Left lung (tissue), 10 donors: ENCODE measurements around the gene MIB2. TPM values are rescaled to one million over a fixed set of nuclear protein-coding genes. Genes with fewer than 3 reads are reported as not detected.
A peak's percentile ranks its signal among the peaks of the same experiment; 100 is the strongest.

Experiments
- ATAC-seq: fragments of 200-7000 bp; cut with Tn5 transposase; one replicate; pipeline ENCODE4 v1.9.1; 2020; ENCODE audit warnings: moderate library complexity
- DNase-seq, 4 donors: peaks; one replicate each; pipeline ENCODE4 v3.0.0-alpha.2; 2013 to 2020
- H3K27ac ChIP-seq, 2 donors: fragments of 200-600 bp; sonication (generic) in 1 of 2; one replicate each; pipeline versions ENCODE4 v1.5.0 to v1.8.0; 2020 to 2021
- H3K27me3 ChIP-seq, 2 donors: fragments of 200-600 bp; sonication (generic) in 1 of 2; one replicate each; pipeline versions ENCODE4 v1.5.0 to v1.8.0; 2020 to 2021
- H3K36me3 ChIP-seq, 2 donors: fragments of 200-600 bp; sonication (generic) in 1 of 2; one replicate each; pipeline versions ENCODE4 v1.5.0 to v1.8.0; 2020 to 2021
- H3K4me1 ChIP-seq, 2 donors: fragments of 200-600 bp; one replicate each; pipeline ENCODE4 v1.8.0; 2021
- H3K4me3 ChIP-seq, 2 donors: fragments of 200-600 bp; sonication (generic) in 1 of 2; one replicate each; pipeline versions ENCODE4 v1.5.0 to v1.8.0; 2020 to 2021; ENCODE audit warnings: mild to moderate bottlenecking in 1 of 2
- H3K9me3 ChIP-seq, 2 donors: fragments of 200-600 bp; sonication (generic) in 1 of 2; one replicate each; pipeline versions ENCODE4 v1.5.0 to v1.8.0; 2020 to 2021
- intact Hi-C, 2 donors: fragments of 100-400 bp; cut with DNase I; formaldehyde crosslinking; loops; one replicate each; pipeline versions ENCODE4 v1.11.2 to v1.14.2; 2022
- polyA plus RNA-seq, 6 donors: library from polyadenylated mRNA; unstranded; fragments of 120-200 nt; gene quantifications; one replicate each; pipeline ENCODE4 v1.2.1, GENCODE V29; 2013; ENCODE audit not compliant: insufficient read length in 6 of 6
- total RNA-seq, 2 donors: library from RNA; stranded (reverse); fragmentation: NEBNext Ultra II Directional; extraction: Animal tissue kit (Norgen Biotek cat#: 25700); gene quantifications; one replicate each; pipeline ENCODE4 v1.2.1, GENCODE V29; 2021
- TF ChIP-seq, protein P1 (sequence below), 2 donors: fragments of 200-600 bp; sonication (generic) in 1 of 2; IDR thresholded peaks; one replicate each; pipeline versions ENCODE4 v1.5.0 to v1.8.0; 2021; ENCODE audit warnings: antibody characterized with exemption in 2 of 2
- donor health status: DM: no; HTN: yes; CAD: no.
- donor health status: DM: no; HTN: no; CAD: no.

MIB2 gene
- total and polyA plus RNA-seq, 8 donors: 43.2 to 118 (median 61.4) TPM

GRCh38 chr1:1619917-1620361, 4.6 kb downstream of the MIB2 start:
- DNase-seq: peak in 1 of 4 donors; percentile 61
- Histone ChIP-seq H3K27me3 (no peaks in the 10 kb centered on the region), H3K36me3 (peaks cover 0 to 14% of the 10 kb centered on the region in 2 donors), H3K4me1 (peaks cover 9 to 16% of the 10 kb centered on the region in 2 donors), H3K9me3 (no peaks in the 10 kb centered on the region), H3K4me3 (no peak overlapping the region), H3K27ac (no peak overlapping the region)
- intact Hi-C loops: no loop called here
- TF ChIP-seq, protein P1, sequence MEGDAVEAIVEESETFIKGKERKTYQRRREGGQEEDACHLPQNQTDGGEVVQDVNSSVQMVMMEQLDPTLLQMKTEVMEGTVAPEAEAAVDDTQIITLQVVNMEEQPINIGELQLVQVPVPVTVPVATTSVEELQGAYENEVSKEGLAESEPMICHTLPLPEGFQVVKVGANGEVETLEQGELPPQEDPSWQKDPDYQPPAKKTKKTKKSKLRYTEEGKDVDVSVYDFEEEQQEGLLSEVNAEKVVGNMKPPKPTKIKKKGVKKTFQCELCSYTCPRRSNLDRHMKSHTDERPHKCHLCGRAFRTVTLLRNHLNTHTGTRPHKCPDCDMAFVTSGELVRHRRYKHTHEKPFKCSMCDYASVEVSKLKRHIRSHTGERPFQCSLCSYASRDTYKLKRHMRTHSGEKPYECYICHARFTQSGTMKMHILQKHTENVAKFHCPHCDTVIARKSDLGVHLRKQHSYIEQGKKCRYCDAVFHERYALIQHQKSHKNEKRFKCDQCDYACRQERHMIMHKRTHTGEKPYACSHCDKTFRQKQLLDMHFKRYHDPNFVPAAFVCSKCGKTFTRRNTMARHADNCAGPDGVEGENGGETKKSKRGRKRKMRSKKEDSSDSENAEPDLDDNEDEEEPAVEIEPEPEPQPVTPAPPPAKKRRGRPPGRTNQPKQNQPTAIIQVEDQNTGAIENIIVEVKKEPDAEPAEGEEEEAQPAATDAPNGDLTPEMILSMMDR (IDR thresholded peaks at IDR 0.05): no peak
- ATAC-seq: no peak

GRCh38 chr1:1620433-1621139, 5.3 kb downstream of the MIB2 start:
- no peak overlapping the region for H3K27ac ChIP-seq
- TF ChIP-seq, protein P1 (IDR thresholded peaks at IDR 0.05): no peak
- ATAC-seq: no peak
- intact Hi-C loops: no loop called here
- H3K9me3 ChIP-seq: no peaks in the 10 kb centered on the region
- H3K27me3 ChIP-seq: no peaks in the 10 kb centered on the region
- peaks cover 9 to 15% of the 10 kb centered on the region in 2 donors for H3K4me1 ChIP-seq
- peaks cover 0 to 14% of the 10 kb centered on the region in 2 donors for H3K36me3 ChIP-seq
- peak in 1 of 4 donors; percentile 69 for DNase-seq
- no peak overlapping the region for H3K4me3 ChIP-seq

GRCh38 chr1:1621173-1622009, 6.1 kb downstream of the MIB2 start:
- ATAC-seq (no peak), DNase-seq (peak in 1 of 4 donors; percentile 75)
- H3K27ac ChIP-seq: no peak overlapping the region

DNA sequence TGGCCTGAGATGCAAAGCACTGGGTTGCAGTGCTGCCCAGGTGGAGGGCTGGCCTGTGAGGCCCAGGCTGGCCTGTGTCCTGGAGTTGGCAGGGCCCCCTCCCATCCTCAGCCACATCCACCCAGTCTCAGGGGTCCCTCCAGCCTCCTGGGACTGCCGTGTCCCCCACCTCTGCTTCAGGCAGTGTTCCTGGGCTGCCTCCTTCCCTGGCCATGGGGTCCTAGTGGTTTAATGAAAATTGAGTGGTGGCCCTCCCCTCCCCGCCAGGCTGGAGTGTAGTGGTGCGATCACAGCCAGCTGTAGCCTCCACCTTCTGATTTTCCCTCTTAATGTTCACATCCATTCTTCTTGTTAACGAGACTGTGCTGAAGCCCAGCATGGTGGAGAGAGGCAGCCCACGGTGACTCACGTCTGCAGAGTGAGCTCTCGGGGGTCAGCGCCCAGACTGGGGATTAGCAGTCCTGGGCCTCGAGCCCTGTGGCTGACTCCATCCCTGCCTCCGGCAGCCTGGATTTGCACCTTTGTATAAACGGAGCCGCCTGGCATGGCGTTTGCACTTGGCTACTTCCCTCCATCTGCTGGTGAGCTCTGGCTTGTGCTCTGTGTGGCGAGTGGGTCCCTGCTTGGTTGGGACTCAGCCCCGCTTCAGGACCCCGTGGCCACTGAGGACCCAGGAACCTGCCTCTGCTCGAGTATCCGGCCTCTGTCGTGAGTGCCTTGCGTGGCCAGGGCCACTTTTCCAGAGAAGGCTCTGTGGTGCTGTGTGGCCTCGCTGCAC, 6.9 kb downstream of the MIB2 start:
- intact Hi-C loops: no loop called here
- DNase-seq (peak in 1 of 4 donors; percentile 61), ATAC-seq (no peak)

More at GRCh38 chr1:1621173-1622009, 6.1 kb downstream of the MIB2 start:
- Histone ChIP-seq H3K9me3 (no peaks in the 10 kb centered on the region), H3K4me3 (no peak overlapping the region), H3K4me1 (peaks cover 8 to 13% of the 10 kb centered on the region in 2 donors), H3K27me3 (no peaks in the 10 kb centered on the region), H3K36me3 (peaks cover 0 to 14% of the 10 kb centered on the region in 2 donors)
- TF ChIP-seq, protein P1 (IDR thresholded peaks at IDR 0.05): no peak
- intact Hi-C loops: no loop called here

More for the DNA sequence above, 6.9 kb downstream of the MIB2 start:
- peaks cover 0 to 14% of the 10 kb centered on the region in 2 donors for H3K36me3 ChIP-seq
- no peaks in the 10 kb centered on the region for H3K9me3 ChIP-seq
- H3K4me3 ChIP-seq: no peak overlapping the region
- TF ChIP-seq, protein P1 (IDR thresholded peaks at IDR 0.05): no peak
- peaks cover 0 to 5% of the 10 kb centered on the region in 2 donors for H3K4me1 ChIP-seq
- no peaks in the 10 kb centered on the region for H3K27me3 ChIP-seq
- H3K27ac ChIP-seq: no peak overlapping the region
